AG04450 (cell line): ENCODE data around the gene VIPR1. TPM values are rescaled to one million over a fixed set of nuclear protein-coding genes. Genes with fewer than 3 reads are reported as not detected.
A peak's percentile ranks its signal among the peaks of the same experiment; 100 is the strongest.

Source experiments
- CTCF ChIA-PET: fragments of 300-600, 350-600 bp; formaldehyde crosslinking; extraction: SDS; loops from one replicate; lab custom pipeline; 2022; ENCODE audit warnings: antibody characterized with exemption, inconsistent platforms; lab: Charles Lee
- POLR2A ChIA-PET: fragments of 350-600 bp; formaldehyde crosslinking; extraction: SDS; loops from one replicate; lab custom pipeline; 2021; ENCODE audit warnings: antibody characterized with exemption, inconsistent platforms; lab: Yijun Ruan, JAX
- DNase-seq: peaks from one replicate; pipeline ENCODE4 v3.0.0-alpha.2; 2011; ENCODE audit warnings: low read depth, low spot score
- H3K27ac ChIP-seq: one replicate; pipeline ENCODE4 v1.5.1; 2012; ENCODE audit warnings: low read depth, low read length, control low read depth
- H3K27me3 ChIP-seq: one replicate; pipeline ENCODE4 v1.6.0; 2012; ENCODE audit warnings: low read length; ENCODE audit not compliant: control insufficient read depth, insufficient read depth
- H3K4me3 ChIP-seq: 2 replicates; pipeline ENCODE4 v1.5.1; 2011; ENCODE audit warnings: mild to moderate bottlenecking, low read depth, low read length, control low read depth
- H3K9me3 ChIP-seq: 2 replicates; pipeline ENCODE4 v1.5.1; 2012; ENCODE audit warnings: low read length; ENCODE audit not compliant: control insufficient read depth, insufficient read depth
- polyA plus RNA-seq: library from polyadenylated mRNA; depleted of rRNA; stranded (reverse); fragments of >200 nt; gene quantifications from 2 replicates; pipeline ENCODE4 v1.2.3, GENCODE V29; 2011; rRNA removed
- small RNA-seq: library from RNA; depleted of rRNA; stranded (forward); fragments of <200 nt; gene quantifications from one replicate; pipeline ENCODE3, GENCODE V24; 2012; ENCODE audit warnings: low read depth; ENCODE audit not compliant: insufficient read length
- TF ChIP-seq, protein P1 (sequence below): IDR thresholded peaks from 2 replicates; pipeline ENCODE4 v1.5.1; 2011; ENCODE audit warnings: low read depth, low read length, control low read depth, inconsistent platforms

VIPR1 gene
- polyA plus RNA-seq, 1 experiment = not detected

DNA sequence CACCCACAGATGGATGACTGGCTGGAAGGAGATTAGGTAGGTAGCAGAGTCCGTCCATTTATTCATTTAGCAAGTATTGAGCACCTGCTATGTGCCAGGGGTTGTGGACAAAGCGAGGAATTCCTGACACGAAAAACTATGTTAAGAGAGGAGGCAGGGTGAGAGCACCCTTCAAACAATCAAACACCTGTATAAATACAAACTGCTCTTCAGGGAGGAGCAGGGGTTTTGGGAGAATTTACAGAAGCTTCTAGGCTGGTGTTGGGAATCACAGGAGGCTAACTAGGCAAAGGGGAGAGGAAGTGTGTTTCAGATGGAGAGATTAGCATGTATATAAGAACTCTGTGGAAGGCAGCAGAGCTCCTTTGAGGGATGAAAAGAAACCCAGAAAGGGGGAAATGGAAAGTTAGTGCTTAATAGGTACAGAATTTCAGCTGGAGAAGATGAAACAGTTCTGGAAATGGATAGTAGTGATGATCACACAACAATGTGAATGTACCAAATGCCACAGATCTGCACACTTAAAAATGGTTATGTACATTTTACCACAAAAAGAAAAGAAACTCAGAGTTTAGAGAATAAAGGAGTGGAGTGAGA lies 80.1 kb downstream of the VIPR1 start:
- ChIA-PET POLR2A (interaction anchor here (1.2 to 3.2 kb wide), 2 partner anchors 8 to 18 kb away, joined by 3 to 11 read pairs; partner anchors contain the start of genes NKTR and SS18L2), CTCF (interaction anchor here (0.9 to 1.2 kb wide), 4 partner anchors 10 to 299 kb away, joined by 3 to 4 read pairs (median 3); no protein-coding TSS in a partner anchor)
- no peak overlapping the region for H3K27ac ChIP-seq
- DNase-seq = no peak
- H3K4me3 ChIP-seq = peak overlapping the region; percentile 78
- H3K9me3 ChIP-seq = no peaks in the 10 kb centered on the region
- TF ChIP-seq, protein P1, sequence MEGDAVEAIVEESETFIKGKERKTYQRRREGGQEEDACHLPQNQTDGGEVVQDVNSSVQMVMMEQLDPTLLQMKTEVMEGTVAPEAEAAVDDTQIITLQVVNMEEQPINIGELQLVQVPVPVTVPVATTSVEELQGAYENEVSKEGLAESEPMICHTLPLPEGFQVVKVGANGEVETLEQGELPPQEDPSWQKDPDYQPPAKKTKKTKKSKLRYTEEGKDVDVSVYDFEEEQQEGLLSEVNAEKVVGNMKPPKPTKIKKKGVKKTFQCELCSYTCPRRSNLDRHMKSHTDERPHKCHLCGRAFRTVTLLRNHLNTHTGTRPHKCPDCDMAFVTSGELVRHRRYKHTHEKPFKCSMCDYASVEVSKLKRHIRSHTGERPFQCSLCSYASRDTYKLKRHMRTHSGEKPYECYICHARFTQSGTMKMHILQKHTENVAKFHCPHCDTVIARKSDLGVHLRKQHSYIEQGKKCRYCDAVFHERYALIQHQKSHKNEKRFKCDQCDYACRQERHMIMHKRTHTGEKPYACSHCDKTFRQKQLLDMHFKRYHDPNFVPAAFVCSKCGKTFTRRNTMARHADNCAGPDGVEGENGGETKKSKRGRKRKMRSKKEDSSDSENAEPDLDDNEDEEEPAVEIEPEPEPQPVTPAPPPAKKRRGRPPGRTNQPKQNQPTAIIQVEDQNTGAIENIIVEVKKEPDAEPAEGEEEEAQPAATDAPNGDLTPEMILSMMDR = no peak
- no peaks in the 10 kb centered on the region for H3K27me3 ChIP-seq

Small RNA genes lying within 50 kb of the gene (small RNA-seq; reads per million reads assigned to genes)
- not detected for gene AC092047.1

Other genes with a start within 250 kb of the VIPR1 start
- 3.2 and 3.7 TPM in 2 replicates for gene CCK, start 236.5 kb upstream of the VIPR1 start, polyA plus RNA-seq
- not detected in 2 replicates for gene LYZL4, start 92.0 kb upstream of the VIPR1 start, polyA plus RNA-seq
- 32.3 and 33.0 TPM in 2 replicates for gene SEC22C, start 79.3 kb downstream of the VIPR1 start, polyA plus RNA-seq
- 28.1 and 36.0 TPM in 2 replicates for gene SS18L2, start 88.2 kb downstream of the VIPR1 start, polyA plus RNA-seq
- 40.2 and 56.2 TPM in 2 replicates for gene NKTR, start 98.0 kb downstream of the VIPR1 start, polyA plus RNA-seq
- 7.8 and 11.8 TPM in 2 replicates for gene ZBTB47, start 151.1 kb downstream of the VIPR1 start, polyA plus RNA-seq
- not detected in 2 replicates for gene KLHL40, start 182.9 kb downstream of the VIPR1 start, polyA plus RNA-seq
- gene HHATL, start 200.2 kb downstream of the VIPR1 start, polyA plus RNA-seq = not detected in 2 replicates